Adrenal gland (tissue), 12 donors: ENCODE results near the gene ACTR2. TPM values are rescaled to one million over a fixed set of nuclear protein-coding genes. Genes with fewer than 3 reads are reported as not detected.

Source experiments
- DNase-seq, 7 donors: peaks; one replicate each; pipeline ENCODE4 v3.0.0-alpha.2; 2019 to 2020
- H3K27ac ChIP-seq, 5 donors: fragments of 200-600 bp; sonication (generic) in 4 of 5; 1 replicate in 3 of 5; 2 replicates in 2 of 5; pipeline versions ENCODE4 v1.5.1 to v1.8.0; 2016 to 2020; ENCODE audit warnings: mild to moderate bottlenecking in 1 of 5
- H3K27me3 ChIP-seq: fragments of 200-600 bp; 2 replicates; pipeline ENCODE4 v1.8.0; 2021
- H3K36me3 ChIP-seq, 2 donors: fragments of 200-600 bp; replicated peaks in 1 of 2; 1 replicate in 1 of 2; 2 replicates in 1 of 2; pipeline versions ENCODE4 v1.5.1 to v1.8.0; 2018 to 2022
- H3K4me1 ChIP-seq, 2 donors: fragments of 200-600 bp; replicated peaks in 1 of 2; 1 replicate in 1 of 2; 2 replicates in 1 of 2; pipeline versions ENCODE4 v1.5.1 to v1.8.0; 2018 to 2021
- H3K4me3 ChIP-seq, 4 donors: fragments of 200-600 bp; sonication (generic) in 3 of 4; one replicate each; pipeline ENCODE4 v1.5.1; 2016 to 2018
- H3K9me3 ChIP-seq, 3 donors: fragments of 200-600 bp; sonication (generic) in 1 of 3; replicated peaks in 1 of 3; 1 replicate in 2 of 3; 2 replicates in 1 of 3; pipeline versions ENCODE4 v1.5.1 to v1.8.0; 2016 to 2021
- POLR2A ChIP-seq, 2 donors: fragments of 450-650 bp; IDR thresholded peaks; one replicate each; pipeline ENCODE4 v1.6.1; 2017; ENCODE audit warnings: antibody characterized with exemption in 2 of 2, mild to moderate bottlenecking in 2 of 2, moderate library complexity in 1 of 2
- WGBS, 4 donors: extraction: QIAGEN DNeasy Blood & Tissue Kit in 2 of 4; methylation state at CpG; one replicate each; pipeline versions ENCODE4 v1.1.5 to v1.1.7; 2013 to 2017; 5-methylcytosine and 5-hydroxymethylcytosine counted together
- intact Hi-C, 2 donors: fragments of 100-400 bp; cut with DNase I; formaldehyde crosslinking; loops; one replicate each; pipeline versions ENCODE4 v1.14.1 to v1.15.0; 2022 to 2023
- polyA plus RNA-seq, 3 donors: library from polyadenylated mRNA; stranded (reverse); fragments of 200-250 nt in 2 of 3; fragments of 350-450 nt in 1 of 3; fragmentation: Illumina TruSeq in 1 of 3; extraction: RNeasy Lipid Tissue Mini Kit (QIAGEN cat#74804) in 1 of 3; gene quantifications; one replicate each; pipeline ENCODE4 v1.2.3, GENCODE V29; 2013 to 2014
- total RNA-seq, 9 donors: library from RNA; depleted of rRNA in 4 of 9; stranded (reverse); fragments of >200 nt in 4 of 9; fragments of 120-200 nt in 1 of 9; fragmentation: NEBNext Ultra II Directional in 1 of 9; extraction: Animal tissue kit (Norgen Biotek cat#: 25700) in 1 of 9; gene quantifications; one replicate each; pipeline versions ENCODE4 v1.1.0 to v1.2.4, GENCODE V29; 2013 to 2023
- TF ChIP-seq, protein P1 (sequence below), 6 experiments: fragments of 450-650 bp in 4 of 6; fragments of 200-600 bp in 2 of 6; sonication (generic) in 1 of 6; IDR thresholded peaks; 1 replicate in 5 of 6; 2 replicates in 1 of 6; pipeline versions ENCODE4 v1.5.1 to v1.8.0; 2016 to 2021; ENCODE audit warnings: antibody characterized with exemption in 6 of 6, mild to moderate bottlenecking in 2 of 6, moderate library complexity in 1 of 6
- donor health status: healthy with polysubstance abuse.
- donor health status: Bipolar disorder and iron deficiency.
- donor health status: DM: yes; HTN: yes; CAD: no.
- donor health status: DM: no; HTN: no; CAD: no.
- donor health status: DM: no; HTN: no; CAD: no.
- donor health status: DM: yes; HTN: yes; CAD: no.

Gene ACTR2
- total and polyA plus RNA-seq, 12 donors, result 29.9 to 186 (median 73.5) TPM

DNA sequence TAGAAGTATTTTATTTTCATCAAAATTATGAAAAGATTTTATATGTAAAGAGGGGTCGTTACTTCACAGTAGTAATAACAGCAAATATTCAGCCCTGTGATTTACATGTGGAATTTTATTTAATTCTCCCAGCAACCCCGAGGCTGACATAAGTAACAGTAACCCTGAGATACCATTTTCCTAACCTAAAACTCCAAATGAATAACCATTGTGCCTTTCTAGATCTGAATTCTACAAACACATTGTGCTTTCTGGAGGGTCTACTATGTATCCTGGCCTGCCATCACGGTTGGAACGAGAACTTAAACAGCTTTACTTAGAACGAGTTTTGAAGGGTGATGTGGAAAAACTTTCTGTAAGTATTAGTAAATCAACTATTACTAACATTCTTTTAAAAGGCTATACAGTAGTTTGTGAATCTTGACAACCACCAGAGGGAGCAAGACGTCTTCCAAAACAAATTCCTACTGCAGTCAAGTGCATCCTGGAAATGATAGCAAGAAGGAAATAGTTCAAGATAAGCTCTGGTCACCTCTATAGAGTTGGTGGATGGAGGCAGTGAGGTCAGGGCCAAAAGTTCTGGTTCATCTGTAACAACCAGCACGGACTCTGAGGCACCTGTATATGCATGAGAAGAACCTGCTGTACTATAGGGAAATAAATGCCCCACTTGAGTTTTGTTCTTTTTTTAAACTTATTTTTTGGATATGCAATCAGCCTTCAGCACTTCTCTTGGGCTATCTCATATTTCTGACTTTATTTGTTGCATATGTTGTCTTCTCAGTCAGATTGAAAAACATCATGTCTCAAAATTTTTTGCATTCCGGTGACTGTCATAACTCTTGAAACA is 37.4 kb downstream of the ACTR2 start:
- peak in 6 of 7 donors; percentile 35 to 58 (median 40) for DNase-seq

DNA sequence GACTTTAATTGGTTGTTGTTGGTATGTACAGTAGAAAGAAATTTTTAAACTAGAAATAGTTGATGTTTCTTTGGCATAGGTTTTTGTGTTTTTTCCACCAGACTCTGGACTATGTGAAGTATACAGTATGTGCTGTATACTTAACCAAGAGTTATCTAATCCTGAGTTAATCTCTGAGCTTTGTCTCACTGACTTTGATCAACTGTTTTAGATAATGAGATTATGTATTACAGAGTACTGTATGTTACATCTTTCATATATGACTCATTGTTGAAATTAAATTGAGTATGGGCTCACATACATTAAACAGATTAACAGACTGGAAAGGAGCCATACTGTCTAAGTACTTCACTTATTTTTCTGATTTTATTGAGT is 38.0 kb downstream of the ACTR2 start:
- intact Hi-C loops, result loop anchor here (5.0 to 10.0 kb wide), 2 partner anchors 169 to 287 kb away; partner anchors contain the start of gene SPRED2 (in 1 of the 2)
- Histone ChIP-seq H3K27me3 (no peaks in the 10 kb centered on the region), H3K36me3 (peaks cover 0 to 22% of the 10 kb centered on the region in 2 donors), H3K27ac (no peak overlapping the region), H3K4me1 (peaks cover 0 to 8% of the 10 kb centered on the region in 2 donors), H3K4me3 (no peak overlapping the region), H3K9me3 (no peaks in the 10 kb centered on the region)
- no peak for DNase-seq
- TF ChIP-seq, protein P1, sequence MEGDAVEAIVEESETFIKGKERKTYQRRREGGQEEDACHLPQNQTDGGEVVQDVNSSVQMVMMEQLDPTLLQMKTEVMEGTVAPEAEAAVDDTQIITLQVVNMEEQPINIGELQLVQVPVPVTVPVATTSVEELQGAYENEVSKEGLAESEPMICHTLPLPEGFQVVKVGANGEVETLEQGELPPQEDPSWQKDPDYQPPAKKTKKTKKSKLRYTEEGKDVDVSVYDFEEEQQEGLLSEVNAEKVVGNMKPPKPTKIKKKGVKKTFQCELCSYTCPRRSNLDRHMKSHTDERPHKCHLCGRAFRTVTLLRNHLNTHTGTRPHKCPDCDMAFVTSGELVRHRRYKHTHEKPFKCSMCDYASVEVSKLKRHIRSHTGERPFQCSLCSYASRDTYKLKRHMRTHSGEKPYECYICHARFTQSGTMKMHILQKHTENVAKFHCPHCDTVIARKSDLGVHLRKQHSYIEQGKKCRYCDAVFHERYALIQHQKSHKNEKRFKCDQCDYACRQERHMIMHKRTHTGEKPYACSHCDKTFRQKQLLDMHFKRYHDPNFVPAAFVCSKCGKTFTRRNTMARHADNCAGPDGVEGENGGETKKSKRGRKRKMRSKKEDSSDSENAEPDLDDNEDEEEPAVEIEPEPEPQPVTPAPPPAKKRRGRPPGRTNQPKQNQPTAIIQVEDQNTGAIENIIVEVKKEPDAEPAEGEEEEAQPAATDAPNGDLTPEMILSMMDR (IDR thresholded peaks at IDR 0.05), result no peak
- TF ChIP-seq POLR2A (IDR thresholded peaks at IDR 0.05), result no peak

More for the DNA sequence above, 37.4 kb downstream of the ACTR2 start:
- H3K27me3 ChIP-seq, result no peaks in the 10 kb centered on the region
- no peak overlapping the region for H3K27ac ChIP-seq
- WGBS, 4 donors, result 31 to 40% (median 38%) methylated on average over 8 of the region's 8 CpGs
- intact Hi-C loops, result loop anchor here (5.0 to 10.0 kb wide), 2 partner anchors 170 to 287 kb away; partner anchors contain the start of gene SPRED2 (in 1 of the 2)
- H3K4me1 ChIP-seq, result peaks cover 0 to 8% of the 10 kb centered on the region in 2 donors
- H3K9me3 ChIP-seq, result no peaks in the 10 kb centered on the region
- H3K36me3 ChIP-seq, result peaks cover 0 to 22% of the 10 kb centered on the region in 2 donors
- H3K4me3 ChIP-seq, result no peak overlapping the region
- TF ChIP-seq, protein P1 (IDR thresholded peaks at IDR 0.05), result peak; percentile 63 to 84 (median 74)
- TF ChIP-seq POLR2A (IDR thresholded peaks at IDR 0.05), result no peak

DNA sequence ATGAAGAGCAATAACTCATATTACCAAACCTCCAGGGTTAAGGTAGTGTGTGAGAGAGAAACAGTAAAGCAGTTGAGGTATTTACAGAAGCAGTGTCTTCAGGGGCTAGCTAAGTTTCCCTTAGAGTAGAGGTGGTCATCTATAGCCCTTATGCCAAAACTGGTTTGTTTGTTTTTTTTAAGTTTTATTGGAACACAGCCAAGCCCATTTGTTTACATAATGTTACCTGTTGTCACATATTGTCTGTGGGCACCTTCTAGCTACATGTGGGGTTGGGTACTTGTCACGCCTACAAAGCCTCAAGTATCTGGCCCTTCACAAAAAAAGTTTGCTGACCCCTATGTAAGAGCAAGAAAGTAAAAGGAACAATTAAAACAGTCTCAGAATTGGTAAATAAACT is 39.4 kb downstream of the ACTR2 start:
- intact Hi-C loops, result loop anchor here (5.0 to 10.0 kb wide), 2 partner anchors 168 to 285 kb away; partner anchors contain the start of gene SPRED2 (in 1 of the 2)

GRCh38 chr2:65268957-65269356 is 41.3 kb downstream of the ACTR2 start:
- Histone ChIP-seq H3K9me3 (no peaks in the 10 kb centered on the region), H3K27ac (no peak overlapping the region), H3K36me3 (peaks cover 0 to 32% of the 10 kb centered on the region in 2 donors), H3K4me3 (no peak overlapping the region), H3K27me3 (no peaks in the 10 kb centered on the region), H3K4me1 (peaks cover 0 to 3% of the 10 kb centered on the region in 2 donors)
- 77 to 94% (median 84%) methylated on average over 4 of the region's 4 CpGs for WGBS, 4 donors
- intact Hi-C loops, result loop anchor here (5.0 to 10.0 kb wide), 2 partner anchors 166 to 283 kb away; partner anchors contain the start of gene SPRED2 (in 1 of the 2)
- TF ChIP-seq, protein P1 (IDR thresholded peaks at IDR 0.05), result no peak
- TF ChIP-seq POLR2A (IDR thresholded peaks at IDR 0.05), result no peak
- no peak for DNase-seq

More for the DNA sequence above, 39.4 kb downstream of the ACTR2 start:
- WGBS, 4 donors, result 92 to 100% (median 95%) methylated on average over 1 of the region's 1 CpG
- Histone ChIP-seq H3K4me1 (peaks cover 0 to 8% of the 10 kb centered on the region in 2 donors), H3K27ac (no peak overlapping the region), H3K4me3 (no peak overlapping the region), H3K27me3 (no peaks in the 10 kb centered on the region), H3K9me3 (no peaks in the 10 kb centered on the region), H3K36me3 (peaks cover 0 to 22% of the 10 kb centered on the region in 2 donors)
- TF ChIP-seq POLR2A (IDR thresholded peaks at IDR 0.05), result no peak
- TF ChIP-seq, protein P1 (IDR thresholded peaks at IDR 0.05), result no peak
- no peak for DNase-seq
